ENCODE data around the gene TMEM132D. TPM values are rescaled to one million over a fixed set of nuclear protein-coding genes. Genes with fewer than 3 reads are reported as not detected.

The TMEM132D gene
- total RNA-seq, 2 donors from 2014 or later = not detected

- no peak for ATAC-seq (ENCODE audit: insufficient number of reproducible peaks, low FRiP score, low read depth)
- no peaks in the 10 kb centered on the region for H3K36me3 ChIP-seq
- H3K27ac ChIP-seq = no peak overlapping the region
- H3K9me3 ChIP-seq = no peaks in the 10 kb centered on the region
- no peak for TF ChIP-seq CTCF (IDR thresholded peaks at IDR 0.05)
- no peaks in the 10 kb centered on the region for H3K4me1 ChIP-seq (ENCODE audit: control insufficient read depth in 1 of 2, low read depth in 2 of 2)
- no peaks in the 10 kb centered on the region for H3K27me3 ChIP-seq (replicated peaks; ENCODE audit: insufficient read depth)
- no peak overlapping the region for H3K4me3 ChIP-seq
- DNase-seq (ENCODE audit: low spot score) = no peak
These were observed 830.5 kb downstream of the TMEM132D start for GRCh38 chr12:129073157-129073915.

GRCh38 chr12:129071362-129071761, 832.5 kb downstream of the TMEM132D start:
- Histone ChIP-seq H3K9me3 (no peaks in the 10 kb centered on the region), H3K36me3 (no peaks in the 10 kb centered on the region), H3K4me1 (ENCODE audit: control insufficient read depth in 1 of 2, low read depth in 2 of 2) (no peaks in the 10 kb centered on the region), H3K4me3 (no peak overlapping the region), H3K27me3 (replicated peaks; ENCODE audit: insufficient read depth) (no peaks in the 10 kb centered on the region), H3K27ac (no peak overlapping the region)
- no peak for ATAC-seq (ENCODE audit: insufficient number of reproducible peaks, low FRiP score, low read depth)
- TF ChIP-seq CTCF (IDR thresholded peaks at IDR 0.05) = no peak
- DNase-seq (ENCODE audit: low spot score) = no peak

DNA sequence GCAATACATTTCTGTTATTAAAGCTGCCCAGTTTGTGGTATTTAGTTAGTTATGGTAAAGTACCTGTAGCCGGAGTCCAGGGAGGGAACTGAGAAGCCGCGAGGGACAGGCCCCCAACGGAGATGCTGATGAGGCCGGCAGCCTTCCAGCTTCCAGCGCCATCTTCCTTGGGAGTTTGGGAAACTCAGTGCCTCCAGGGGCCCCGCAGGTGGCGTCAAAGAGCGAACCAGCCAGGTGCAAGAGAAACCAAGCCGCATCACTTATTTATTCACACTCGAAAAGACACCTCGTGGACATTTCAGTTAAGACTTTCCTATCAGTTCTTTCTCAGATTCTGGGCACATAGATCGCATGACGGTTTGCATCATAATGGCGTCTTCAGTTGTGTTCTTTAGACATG, 833.9 kb downstream of the TMEM132D start:
- H3K9me3 ChIP-seq = no peaks in the 10 kb centered on the region
- H3K27me3 ChIP-seq (replicated peaks; ENCODE audit: insufficient read depth) = no peaks in the 10 kb centered on the region
- no peak for TF ChIP-seq CTCF (IDR thresholded peaks at IDR 0.05)
- H3K27ac ChIP-seq = no peak overlapping the region
- no peak for ATAC-seq (ENCODE audit: insufficient number of reproducible peaks, low FRiP score, low read depth)
- DNase-seq (ENCODE audit: low spot score) = no peak
- H3K4me1 ChIP-seq (ENCODE audit: control insufficient read depth in 1 of 2, low read depth in 2 of 2) = no peaks in the 10 kb centered on the region
- H3K36me3 ChIP-seq = no peaks in the 10 kb centered on the region
- H3K4me3 ChIP-seq = no peak overlapping the region

DNA sequence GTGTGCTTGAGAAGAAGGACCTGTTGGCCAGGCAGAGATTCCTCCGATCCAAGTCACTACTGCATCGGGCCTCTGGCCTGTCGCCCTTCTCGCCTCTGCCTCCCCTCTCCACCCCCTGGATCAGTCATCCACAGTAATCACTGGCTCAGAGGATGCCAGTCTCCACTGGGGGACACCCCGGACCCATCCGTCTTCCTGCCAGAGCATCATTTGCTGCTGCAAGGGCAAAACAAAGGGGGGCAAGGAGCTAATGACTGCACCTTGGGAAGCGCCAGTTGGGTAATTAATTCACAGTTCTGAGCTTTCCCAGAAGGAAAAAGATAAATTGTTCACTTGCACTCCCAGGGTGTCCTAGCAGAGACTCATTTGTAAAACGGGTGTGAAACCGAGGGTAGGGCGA, 835.1 kb downstream of the TMEM132D start:
- DNase-seq (ENCODE audit: low spot score) (no peak), ATAC-seq (ENCODE audit: insufficient number of reproducible peaks, low FRiP score, low read depth) (no peak)
- Histone ChIP-seq H3K36me3 (no peaks in the 10 kb centered on the region), H3K27ac (no peak overlapping the region), H3K27me3 (replicated peaks; ENCODE audit: insufficient read depth) (no peaks in the 10 kb centered on the region), H3K4me3 (no peak overlapping the region), H3K4me1 (ENCODE audit: control insufficient read depth in 1 of 2, low read depth in 2 of 2) (no peaks in the 10 kb centered on the region), H3K9me3 (no peaks in the 10 kb centered on the region)
- TF ChIP-seq CTCF (IDR thresholded peaks at IDR 0.05) = no peak

GRCh38 chr12:129067491-129067890, 836.3 kb downstream of the TMEM132D start:
- TF ChIP-seq CTCF (IDR thresholded peaks at IDR 0.05) = no peak
- no peak for DNase-seq (ENCODE audit: low spot score)
- no peaks in the 10 kb centered on the region for H3K4me1 ChIP-seq (ENCODE audit: control insufficient read depth in 1 of 2, low read depth in 2 of 2)
- H3K36me3 ChIP-seq = no peaks in the 10 kb centered on the region
- no peak for ATAC-seq (ENCODE audit: insufficient number of reproducible peaks, low FRiP score, low read depth)
- H3K27me3 ChIP-seq (replicated peaks; ENCODE audit: insufficient read depth) = no peaks in the 10 kb centered on the region
- H3K9me3 ChIP-seq = no peaks in the 10 kb centered on the region
- no peak overlapping the region for H3K4me3 ChIP-seq
- no peak overlapping the region for H3K27ac ChIP-seq

All from thoracic aorta (tissue), 2 donors.